ENCODE data around the gene SH3RF3.

SH3RF3 gene

DNA sequence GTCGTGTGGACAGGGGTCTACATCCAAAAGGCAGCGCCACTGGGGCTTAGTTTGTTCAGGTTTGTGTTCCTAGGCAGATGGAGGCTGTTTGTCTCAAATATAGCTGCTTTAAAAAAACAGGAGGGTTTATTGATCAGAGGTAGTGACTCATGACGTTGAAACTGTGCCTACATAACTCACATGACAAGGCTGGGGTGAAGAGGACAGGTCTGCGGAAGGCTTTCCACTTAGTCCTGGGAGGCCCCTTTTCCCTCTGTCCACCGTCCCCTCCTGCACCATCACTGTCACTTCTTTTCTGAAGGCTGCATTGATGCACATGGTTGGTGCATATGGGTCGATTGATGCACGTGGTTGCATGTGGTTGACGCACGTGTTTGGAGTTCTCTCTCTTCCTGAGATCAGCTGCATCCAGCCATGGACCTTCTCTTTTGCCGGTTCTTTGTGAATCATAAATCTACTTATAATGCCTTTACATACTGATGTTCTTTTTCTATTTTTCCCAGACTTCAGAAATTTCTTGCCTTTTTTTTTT, 10.9 kb downstream of the SH3RF3 start:
- DNase-seq (ENCODE audit: low spot score): no peak

GRCh38 chr2:109141006-109141600, 12.1 kb downstream of the SH3RF3 start:
- DNase-seq (ENCODE audit: low spot score): no peak

GRCh38 chr2:109141727-109142283, 12.8 kb downstream of the SH3RF3 start:
- DNase-seq (ENCODE audit: low spot score): no peak

- DNase-seq (ENCODE audit: low spot score): no peak
Measured at GRCh38 chr2:109142416-109143210, 13.6 kb downstream of the SH3RF3 start.

DNA sequence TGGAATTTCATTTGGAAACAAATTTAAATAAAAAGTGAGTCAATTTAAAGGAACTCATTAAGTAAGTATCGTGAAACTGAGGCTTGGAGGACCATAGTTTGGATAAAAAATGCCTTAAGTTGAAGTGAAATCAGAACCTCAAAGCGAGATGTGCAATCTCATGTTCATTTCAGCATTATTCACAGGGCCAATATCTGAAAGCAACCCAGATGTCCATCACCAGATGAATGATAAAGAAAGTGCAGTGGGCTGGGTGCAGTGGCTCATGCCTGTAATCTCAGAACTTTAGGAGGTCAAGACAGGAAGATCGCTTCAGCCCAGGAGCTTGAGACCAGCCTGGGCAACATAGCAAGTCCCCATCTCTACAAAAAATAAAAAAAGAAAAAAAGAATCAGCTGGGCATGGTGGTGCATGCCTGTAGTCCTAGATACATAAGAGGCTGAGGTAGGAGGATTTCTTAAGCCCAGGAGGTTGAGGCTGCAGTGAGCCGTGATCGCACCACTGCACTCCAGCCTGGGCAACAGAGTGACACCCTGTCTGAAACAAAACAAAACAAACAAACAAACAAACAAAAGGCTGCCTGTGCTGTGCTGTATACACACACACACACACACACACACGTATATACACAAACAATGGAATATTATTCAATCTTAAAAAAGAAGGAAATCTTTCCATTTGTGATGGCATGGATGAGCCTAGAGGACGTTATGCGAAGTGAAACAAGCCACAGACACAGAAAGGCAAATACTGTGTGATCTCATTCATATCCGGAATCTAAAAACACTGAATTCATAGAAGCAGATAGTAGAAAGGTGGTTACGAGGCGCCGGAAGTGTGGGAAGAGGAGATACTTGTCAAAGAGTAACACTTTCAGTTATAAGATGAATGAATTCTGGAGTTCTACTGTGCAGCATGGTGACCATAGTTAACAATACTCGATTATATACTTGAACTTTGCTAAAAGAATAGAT, 14.5 kb downstream of the SH3RF3 start:
- DNase-seq (ENCODE audit: low spot score): no peak

DNA sequence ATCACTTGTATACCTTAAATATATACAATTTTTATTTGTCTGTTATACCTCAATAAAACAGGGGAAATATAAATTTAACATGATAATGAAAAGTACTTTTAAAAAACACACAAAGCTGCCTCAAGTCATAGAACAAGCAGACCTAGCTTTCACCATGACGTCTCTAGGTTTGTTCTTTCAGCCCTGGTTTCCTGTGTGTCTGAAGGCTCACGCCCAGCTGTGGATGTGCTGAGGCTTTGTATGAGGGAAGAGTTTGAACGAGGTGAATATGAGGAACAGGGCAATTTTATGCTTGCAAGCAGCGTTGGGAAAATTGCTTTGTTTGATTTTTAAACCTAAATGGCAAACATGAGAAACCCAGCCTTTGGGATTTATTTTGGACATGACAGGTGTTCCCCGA, 15.3 kb downstream of the SH3RF3 start:
- DNase-seq (ENCODE audit: low spot score): no peak

GRCh38 chr2:109144721-109145120, 15.7 kb downstream of the SH3RF3 start:
- no peak for DNase-seq (ENCODE audit: low spot score)

- DNase-seq (ENCODE audit: low spot score): no peak
Measured at GRCh38 chr2:109145286-109145685, 16.3 kb downstream of the SH3RF3 start.

- DNase-seq (ENCODE audit: low spot score): no peak
Measured at GRCh38 chr2:109147405-109147804, 18.4 kb downstream of the SH3RF3 start.

DNA sequence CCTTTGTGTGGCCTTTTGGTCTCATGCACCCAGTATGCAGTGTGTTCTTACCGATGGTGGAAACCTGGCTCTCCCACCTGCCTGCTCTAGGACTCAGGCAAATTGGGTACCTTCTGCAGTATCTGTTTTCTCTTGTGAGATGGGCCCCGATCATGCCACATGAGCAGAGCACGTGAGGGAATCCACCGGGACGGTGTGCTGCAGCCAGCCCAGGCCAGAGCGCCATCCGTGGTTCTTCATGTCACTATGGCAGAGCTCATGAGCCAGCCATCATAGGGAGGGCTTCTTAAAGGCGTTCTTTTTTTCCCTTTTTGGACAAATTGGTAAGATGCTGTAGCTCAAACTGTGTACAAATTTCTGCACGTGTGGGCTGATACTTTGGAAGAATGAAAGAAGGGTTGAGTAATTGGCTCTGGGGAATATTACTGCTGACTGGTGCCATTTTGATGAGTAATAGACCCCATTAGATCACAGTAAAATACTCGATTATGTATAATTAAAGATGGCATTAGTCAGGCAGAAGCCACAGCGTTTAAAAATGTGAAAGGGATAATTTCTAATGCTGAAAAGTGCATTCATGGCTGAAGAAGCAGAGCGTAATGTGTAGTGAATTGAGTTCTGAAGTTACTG, 19.2 kb downstream of the SH3RF3 start:
- no peak for DNase-seq (ENCODE audit: low spot score)

- no peak for DNase-seq (ENCODE audit: low spot score)
Measured at GRCh38 chr2:109148991-109149645, 20.1 kb downstream of the SH3RF3 start.

- DNase-seq (ENCODE audit: low spot score): no peak
Measured at GRCh38 chr2:109150559-109150958, 21.6 kb downstream of the SH3RF3 start.

DNA sequence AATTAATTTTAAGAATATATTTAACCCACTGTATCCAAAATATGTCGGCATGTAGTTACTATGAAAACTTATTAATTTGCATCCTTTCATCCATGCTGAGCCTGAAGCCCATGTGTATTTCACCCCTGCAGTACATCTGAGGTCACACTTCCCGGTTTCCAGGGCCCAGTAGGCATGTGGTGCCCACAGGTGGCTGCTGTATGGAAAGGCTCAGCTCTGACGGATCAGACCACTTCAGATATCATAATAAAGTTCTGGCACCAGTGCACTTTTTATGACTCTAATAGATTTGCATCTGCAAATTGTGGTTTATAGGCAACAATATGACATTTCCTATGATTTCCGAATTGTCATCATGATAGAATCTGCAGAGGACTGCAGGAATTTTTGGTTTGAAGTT, 22.5 kb downstream of the SH3RF3 start:
- DNase-seq (ENCODE audit: low spot score): no peak

DNA sequence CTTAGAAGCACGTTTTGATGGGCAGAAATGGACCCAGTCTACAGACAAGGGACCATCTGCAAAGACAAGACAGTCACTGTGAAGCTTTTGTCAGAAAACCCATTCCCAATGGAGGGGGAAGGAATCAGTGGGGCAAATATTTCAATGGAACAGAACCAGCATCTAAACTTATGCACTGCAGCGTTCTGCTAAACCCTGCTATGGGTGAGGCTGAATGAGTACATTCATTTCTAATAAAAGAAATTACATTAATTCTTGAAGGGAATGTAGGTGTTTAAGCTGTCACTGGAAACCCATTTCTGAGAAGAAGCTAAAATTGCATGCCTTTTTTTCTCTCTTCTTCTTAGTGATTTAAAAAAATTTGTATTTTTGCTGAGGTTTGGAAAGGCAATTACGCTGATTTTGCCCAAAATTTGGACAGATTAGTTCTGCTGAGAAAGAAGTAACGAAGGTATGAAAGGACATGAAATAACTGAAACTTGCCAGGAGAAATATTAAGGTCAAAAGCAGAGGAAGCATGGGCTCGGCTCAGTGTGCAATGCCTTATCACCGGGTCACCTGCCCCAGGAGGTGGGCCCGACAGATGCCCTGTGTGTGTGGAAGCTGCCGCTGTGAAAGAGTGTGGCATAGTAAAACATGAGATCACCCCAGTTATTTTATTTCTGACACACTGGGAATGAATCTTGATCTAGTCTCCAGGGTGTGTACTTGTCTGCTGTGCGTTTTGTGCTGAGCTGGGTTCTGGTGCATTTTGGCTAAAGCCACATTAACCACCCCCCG, 24.2 kb downstream of the SH3RF3 start:
- DNase-seq (ENCODE audit: low spot score): no peak

- DNase-seq (ENCODE audit: low spot score): no peak
Measured at GRCh38 chr2:109153807-109154206, 24.8 kb downstream of the SH3RF3 start.

- DNase-seq (ENCODE audit: low spot score): no peak
Measured at GRCh38 chr2:109154226-109154625, 25.2 kb downstream of the SH3RF3 start.

- DNase-seq (ENCODE audit: low spot score): no peak
Measured at GRCh38 chr2:109155553-109156451, 26.8 kb downstream of the SH3RF3 start.

DNA sequence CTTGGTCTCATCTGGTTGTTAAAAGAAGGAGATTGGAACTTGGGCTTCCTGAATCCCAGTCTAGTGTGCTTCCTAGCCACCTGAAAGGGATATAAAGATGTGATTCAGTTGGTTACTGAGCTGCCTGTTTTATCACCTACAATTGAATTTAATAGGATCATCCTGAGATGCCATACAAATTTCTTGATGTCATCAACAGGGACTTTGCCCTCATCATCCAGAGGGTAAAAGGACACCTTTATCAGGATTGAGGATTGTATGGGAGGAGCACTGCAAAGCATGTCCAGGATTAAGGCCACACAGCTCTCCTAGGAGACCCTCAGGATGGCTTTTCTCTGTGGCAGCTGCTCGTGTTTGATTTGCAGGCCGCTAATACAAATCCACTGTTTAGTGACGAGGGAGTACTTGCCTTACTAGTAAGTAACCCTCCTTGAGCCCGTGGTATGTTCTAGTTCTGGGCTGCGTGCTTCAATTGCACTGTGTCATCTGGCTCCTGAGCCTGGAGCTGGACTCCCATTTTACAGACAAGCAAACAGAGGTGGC, 28.6 kb downstream of the SH3RF3 start:
- DNase-seq (ENCODE audit: low spot score): no peak

DNA sequence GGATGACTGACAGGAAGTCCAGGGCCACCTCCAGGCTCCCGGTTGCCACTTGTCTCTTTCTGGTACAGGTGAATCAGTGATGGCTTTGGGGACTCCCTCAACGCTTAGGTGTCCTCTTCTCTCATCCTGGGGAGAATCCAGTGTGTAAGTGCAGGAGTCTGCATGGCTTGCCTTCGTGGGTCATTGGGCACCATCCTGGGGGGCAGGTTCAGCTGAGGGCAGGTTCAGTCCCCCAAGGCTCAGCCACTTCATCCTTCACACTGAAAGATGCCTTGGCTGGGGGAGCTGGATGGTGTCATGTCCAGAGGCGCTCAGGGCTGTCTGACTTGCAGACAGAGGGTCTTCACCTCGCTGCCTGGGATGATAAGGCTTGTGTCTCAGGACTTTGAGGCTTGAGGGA, 29.2 kb downstream of the SH3RF3 start:
- no peak for DNase-seq (ENCODE audit: low spot score)

Data from hematopoietic multipotent progenitor cell treated with erythropoietin and hydrocortisone succinate and interleukin-3 and kit ligand, for 17 days (in vitro differentiated cells).